Progenitor cell of endocrine pancreas (in vitro differentiated cells): ENCODE measurements around the gene B9D1. TPM values are rescaled to one million over a fixed set of nuclear protein-coding genes. Genes with fewer than 3 reads are reported as not detected.
A peak's percentile ranks its signal among the peaks of the same experiment; 100 is the strongest.

Source experiments
- DNase-seq: peaks from one replicate; pipeline ENCODE4 v3.0.0; 2021; ENCODE audit warnings: low spot score; ENCODE audit not compliant: unreplicated experiment
- H3K27ac Mint-ChIP-seq: 2 replicates; pipeline ENCODE4 v1.8.0; 2021; ENCODE audit warnings: mild to moderate bottlenecking, moderate library complexity, mixed read lengths
- H3K27me3 Mint-ChIP-seq: 2 replicates; pipeline ENCODE4 v1.8.0; 2021; ENCODE audit warnings: mixed read lengths
- H3K36me3 Mint-ChIP-seq: 2 replicates; pipeline ENCODE4 v1.8.0; 2022; ENCODE audit warnings: mixed read lengths; ENCODE audit not compliant: insufficient read depth
- H3K4me1 Mint-ChIP-seq: 2 replicates; pipeline ENCODE4 v1.8.0; 2021; ENCODE audit warnings: low read depth, mixed read lengths
- H3K4me3 Mint-ChIP-seq: 2 replicates; pipeline ENCODE4 v1.8.0; 2021; ENCODE audit warnings: low read depth, mild to moderate bottlenecking, moderate library complexity, mixed read lengths
- H3K9me3 Mint-ChIP-seq: 2 replicates; pipeline ENCODE4 v1.8.0; 2021; ENCODE audit warnings: low read depth, mixed read lengths
- CTCF ChIP-seq: fragments of 200-600 bp; sonication (generic); IDR thresholded peaks from one replicate; pipeline ENCODE4 v1.5.0; 2021; ENCODE audit warnings: antibody characterized with exemption, mild to moderate bottlenecking; ENCODE audit not compliant: unreplicated experiment
- total RNA-seq: library from RNA; stranded (reverse); gene quantifications from 2 replicates; pipeline ENCODE4 v1.2.1, GENCODE V29; 2021

Gene B9D1
- total RNA-seq, 1 donor from 2014 or later, result 27.3 TPM

- Mint-ChIP-seq H3K27ac (no peak overlapping the region), H3K36me3 (peaks cover 33% of the 10 kb centered on the region), H3K4me1 (no peaks in the 10 kb centered on the region), H3K27me3 (no peaks in the 10 kb centered on the region), H3K4me3 (no peak overlapping the region), H3K9me3 (peaks cover 16% of the 10 kb centered on the region)
- no peak for DNase-seq
- TF ChIP-seq CTCF, result no peak
Observed at GRCh38 chr17:19325542-19325941, 37.0 kb downstream of the B9D1 start.

- peaks cover 16% of the 10 kb centered on the region for H3K9me3 Mint-ChIP-seq
- H3K36me3 Mint-ChIP-seq, result peaks cover 30% of the 10 kb centered on the region
- no peak overlapping the region for H3K4me3 Mint-ChIP-seq
- H3K27ac Mint-ChIP-seq, result no peak overlapping the region
- H3K27me3 Mint-ChIP-seq, result no peaks in the 10 kb centered on the region
- no peak for DNase-seq
- no peak for TF ChIP-seq CTCF
- H3K4me1 Mint-ChIP-seq, result no peaks in the 10 kb centered on the region
Observed at GRCh38 chr17:19322861-19323260, 39.7 kb downstream of the B9D1 start.

- DNase-seq, result no peak
- TF ChIP-seq CTCF, result peak; percentile 3
- no peak overlapping the region for H3K4me3 Mint-ChIP-seq
- no peak overlapping the region for H3K27ac Mint-ChIP-seq
- H3K36me3 Mint-ChIP-seq, result peaks cover 27% of the 10 kb centered on the region
- peaks cover 5% of the 10 kb centered on the region for H3K4me1 Mint-ChIP-seq
- no peaks in the 10 kb centered on the region for H3K27me3 Mint-ChIP-seq
- H3K9me3 Mint-ChIP-seq, result peaks cover 16% of the 10 kb centered on the region
Observed at GRCh38 chr17:19322129-19322505, 40.4 kb downstream of the B9D1 start.

GRCh38 chr17:19321481-19322128 is 40.9 kb downstream of the B9D1 start:
- Mint-ChIP-seq H3K36me3 (peaks cover 23% of the 10 kb centered on the region), H3K4me1 (peaks cover 7% of the 10 kb centered on the region), H3K4me3 (no peak overlapping the region), H3K9me3 (peaks cover 16% of the 10 kb centered on the region), H3K27ac (no peak overlapping the region), H3K27me3 (no peaks in the 10 kb centered on the region)
- no peak for DNase-seq
- peak; percentile 27 for TF ChIP-seq CTCF

GRCh38 chr17:19320876-19321275 is 41.6 kb downstream of the B9D1 start:
- H3K27ac Mint-ChIP-seq, result no peak overlapping the region
- TF ChIP-seq CTCF, result no peak

More at GRCh38 chr17:19320876-19321275, 41.6 kb downstream of the B9D1 start:
- peaks cover 16% of the 10 kb centered on the region for H3K9me3 Mint-ChIP-seq
- DNase-seq, result no peak
- H3K4me3 Mint-ChIP-seq, result no peak overlapping the region
- H3K4me1 Mint-ChIP-seq, result peaks cover 7% of the 10 kb centered on the region
- H3K36me3 Mint-ChIP-seq, result peaks cover 20% of the 10 kb centered on the region
- H3K27me3 Mint-ChIP-seq, result no peaks in the 10 kb centered on the region
